ENCODE data around the gene IFNAR2.
"Not testable (repeated sequence)": the region's sequence is repeated elsewhere in the genome, so short reads cannot be mapped to it uniquely, and the experiment has no call there.

- TF ChIP-seq CTCF (IDR thresholded peaks at IDR 0.05); POLR2A (IDR thresholded peaks at IDR 0.05; ENCODE audit: low read depth); POLR2AphosphoS5 (IDR thresholded peaks at IDR 0.05): not testable (repeated sequence)
Measured at GRCh38 chr21:33225376-33225775, 4.4 kb upstream of the IFNAR2 start.
